ENCODE data around the gene KCNH3.
"Not testable (repeated sequence)": the region's sequence is repeated elsewhere in the genome, so short reads cannot be mapped to it uniquely, and the experiment has no call there.

DNA sequence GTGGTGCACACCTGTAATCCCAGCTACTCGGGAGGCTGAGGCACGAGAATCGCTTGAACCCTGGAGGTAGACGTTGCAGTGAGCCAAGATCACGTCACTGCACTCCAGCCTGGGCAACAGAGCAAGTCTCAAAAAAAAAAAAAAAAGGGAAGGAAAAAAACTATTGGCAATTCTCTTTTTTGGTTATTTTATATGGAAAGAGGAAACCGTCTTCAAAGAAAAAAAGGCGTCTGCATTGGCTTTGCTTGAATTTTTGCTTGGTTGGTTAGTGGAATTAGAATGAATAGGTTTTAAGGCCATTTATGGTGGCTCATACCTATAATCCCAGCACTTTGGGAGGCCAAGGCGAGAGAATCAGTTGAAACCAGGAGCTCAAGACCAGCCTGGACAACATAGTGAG, 29.1 kb upstream of the KCNH3 start:
- not testable (repeated sequence) for TF ChIP-seq CTCF (IDR thresholded peaks at IDR 0.05; ENCODE audit: low read length); EZH2 (optimal IDR thresholded peaks at IDR 0.05; ENCODE audit: low read depth, low read length)
